ENCODE data around the gene MCOLN2.

- TF ChIP-seq TRIM24 (CRISPR knock-in tag; IDR thresholded peaks at IDR 0.05) (no peak), ZSCAN20 (CRISPR knock-in tag; IDR thresholded peaks at IDR 0.05; ENCODE audit: borderline replicate concordance) (no peak), MAX (IDR thresholded peaks at IDR 0.05) (no peak), ZFP36 (IDR thresholded peaks at IDR 0.05; ENCODE audit: borderline replicate concordance, low read depth, low read length, partially characterized antibody) (no peak), MNT (IDR thresholded peaks at IDR 0.05) (no peak), POLR2AphosphoS5 (IDR thresholded peaks at IDR 0.05; ENCODE audit: low read depth, low read length) (no peak), ZNF232 (CRISPR knock-in tag; IDR thresholded peaks at IDR 0.05; ENCODE audit: borderline replicate concordance) (no peak), PHF8 (CRISPR knock-in tag; IDR thresholded peaks at IDR 0.05) (no peak), TCF7L2 (IDR thresholded peaks at IDR 0.05; ENCODE audit: low read depth, low read length) (no peak)
- TF ChIP-seq, protein P1, sequence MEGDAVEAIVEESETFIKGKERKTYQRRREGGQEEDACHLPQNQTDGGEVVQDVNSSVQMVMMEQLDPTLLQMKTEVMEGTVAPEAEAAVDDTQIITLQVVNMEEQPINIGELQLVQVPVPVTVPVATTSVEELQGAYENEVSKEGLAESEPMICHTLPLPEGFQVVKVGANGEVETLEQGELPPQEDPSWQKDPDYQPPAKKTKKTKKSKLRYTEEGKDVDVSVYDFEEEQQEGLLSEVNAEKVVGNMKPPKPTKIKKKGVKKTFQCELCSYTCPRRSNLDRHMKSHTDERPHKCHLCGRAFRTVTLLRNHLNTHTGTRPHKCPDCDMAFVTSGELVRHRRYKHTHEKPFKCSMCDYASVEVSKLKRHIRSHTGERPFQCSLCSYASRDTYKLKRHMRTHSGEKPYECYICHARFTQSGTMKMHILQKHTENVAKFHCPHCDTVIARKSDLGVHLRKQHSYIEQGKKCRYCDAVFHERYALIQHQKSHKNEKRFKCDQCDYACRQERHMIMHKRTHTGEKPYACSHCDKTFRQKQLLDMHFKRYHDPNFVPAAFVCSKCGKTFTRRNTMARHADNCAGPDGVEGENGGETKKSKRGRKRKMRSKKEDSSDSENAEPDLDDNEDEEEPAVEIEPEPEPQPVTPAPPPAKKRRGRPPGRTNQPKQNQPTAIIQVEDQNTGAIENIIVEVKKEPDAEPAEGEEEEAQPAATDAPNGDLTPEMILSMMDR (CRISPR knock-in tag; IDR thresholded peaks at IDR 0.05) = no peak
- TF ChIP-seq, protein P2, sequence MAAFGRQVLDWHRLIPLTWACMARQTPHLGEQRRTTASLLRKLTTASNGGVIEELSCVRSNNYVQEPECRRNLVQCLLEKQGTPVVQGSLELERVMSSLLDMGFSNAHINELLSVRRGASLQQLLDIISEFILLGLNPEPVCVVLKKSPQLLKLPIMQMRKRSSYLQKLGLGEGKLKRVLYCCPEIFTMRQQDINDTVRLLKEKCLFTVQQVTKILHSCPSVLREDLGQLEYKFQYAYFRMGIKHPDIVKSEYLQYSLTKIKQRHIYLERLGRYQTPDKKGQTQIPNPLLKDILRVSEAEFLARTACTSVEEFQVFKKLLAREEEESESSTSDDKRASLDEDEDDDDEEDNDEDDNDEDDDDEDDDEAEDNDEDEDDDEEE (CRISPR knock-in tag; IDR thresholded peaks at IDR 0.05) = no peak
Observed at GRCh38 chr1:85024736-85025135, 27.8 kb upstream of the MCOLN2 start.

Data from HepG2 (cell line).